Subcutaneous adipose tissue (tissue), 4 donors: Measurements from ENCODE around the gene SRI. TPM values are rescaled to one million over a fixed set of nuclear protein-coding genes. Genes with fewer than 3 reads are reported as not detected.

Experiments
- CTCF ChIP-seq: fragments of 450-650 bp; IDR thresholded peaks from one replicate; pipeline ENCODE4 v1.5.1; 2016; ENCODE audit warnings: low read depth, mild to moderate bottlenecking, control low read depth, antibody characterized with exemption, moderate library complexity
- total RNA-seq, 4 donors: library from RNA; depleted of rRNA; stranded (reverse); fragments of >200 nt; gene quantifications; one replicate each; pipeline ENCODE4 v1.1.0, GENCODE V29; 2016

Gene SRI
- total RNA-seq, 4 donors from 2014 or later = 59.7 to 125 (median 101) TPM

DNA sequence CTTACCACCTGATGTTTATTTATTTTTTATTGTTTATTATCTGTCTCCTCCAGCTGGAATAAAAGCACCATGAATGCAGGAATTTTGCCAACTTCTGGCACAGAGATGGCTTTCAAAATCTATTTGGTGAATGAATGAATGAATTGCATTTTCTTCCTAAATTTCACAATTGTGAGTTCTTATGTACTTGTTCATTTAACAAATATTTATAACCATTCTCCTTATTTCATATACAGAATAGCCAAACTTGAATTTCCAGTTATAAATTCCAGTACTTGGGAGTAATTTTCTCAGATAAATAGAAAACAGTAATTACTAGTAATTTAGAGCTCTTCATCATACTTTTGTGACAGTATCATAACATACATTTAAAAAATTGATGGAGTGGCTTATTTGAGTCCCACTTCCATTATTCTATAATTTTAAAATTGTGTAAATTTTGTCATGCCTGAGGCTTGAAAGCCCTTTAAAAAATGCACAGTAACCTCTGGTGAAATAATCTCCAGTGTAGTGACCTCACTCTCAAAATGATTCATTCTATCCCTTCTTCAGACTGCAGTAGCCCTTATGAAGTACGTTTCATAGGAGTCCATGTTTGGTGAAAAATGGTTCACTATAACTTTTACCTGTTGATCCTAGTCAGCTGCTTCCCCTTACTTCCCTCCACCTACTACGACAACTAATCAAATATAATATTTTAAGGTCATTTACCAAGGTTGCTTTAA, 40.0 kb upstream of the SRI start:
- no peak for TF ChIP-seq CTCF

- TF ChIP-seq CTCF = no peak
These were observed 37.1 kb upstream of the SRI start for GRCh38 chr7:88256906-88257305.

- TF ChIP-seq CTCF = no peak
These were observed 35.0 kb upstream of the SRI start for GRCh38 chr7:88254721-88255424.

GRCh38 chr7:88253640-88254039, 33.8 kb upstream of the SRI start:
- no peak for TF ChIP-seq CTCF

DNA sequence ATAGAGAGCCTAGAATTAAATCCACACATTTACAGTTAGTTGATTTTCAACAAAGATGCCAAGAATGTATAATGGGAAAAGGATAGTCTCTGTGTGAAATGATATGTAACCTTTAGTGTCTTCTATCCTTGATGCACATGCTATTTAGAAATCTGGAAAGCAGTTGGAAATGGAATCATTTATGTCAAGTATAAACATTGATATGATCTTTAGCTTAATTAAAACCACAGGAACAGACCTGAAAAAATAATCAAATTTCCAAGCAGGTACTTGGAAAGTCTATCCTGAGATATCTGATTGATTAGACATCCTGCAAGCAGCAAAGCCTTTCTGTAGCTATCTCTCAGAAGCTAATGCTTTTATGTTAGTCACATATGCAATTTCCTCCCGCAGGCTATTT, 24.4 kb upstream of the SRI start:
- TF ChIP-seq CTCF = no peak

DNA sequence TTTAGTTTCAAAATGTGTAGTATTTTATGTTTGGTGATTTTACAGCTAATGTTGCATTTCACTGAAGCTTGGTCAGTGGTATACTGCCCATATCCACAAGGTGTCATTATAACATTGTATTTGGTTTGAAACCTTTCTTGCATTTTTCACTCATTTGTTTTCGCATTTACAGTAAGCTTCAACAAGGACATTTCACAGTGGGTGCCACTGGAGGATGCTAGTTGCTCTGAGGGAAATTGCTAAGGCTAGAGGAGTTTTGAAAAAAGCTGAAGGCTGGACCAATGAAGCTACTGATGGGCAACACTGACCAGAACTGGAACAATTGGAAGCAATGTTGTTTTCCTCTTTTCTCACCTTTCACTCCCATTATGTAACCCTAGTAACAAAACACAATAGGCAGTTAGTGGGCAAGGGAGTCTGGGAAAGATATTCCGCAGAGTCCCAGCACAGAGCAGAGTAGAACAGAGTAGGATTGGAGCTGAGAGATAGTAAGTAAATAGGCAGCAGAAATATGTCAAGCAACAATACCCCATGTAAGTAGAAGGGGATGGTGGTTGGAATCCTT, 23.6 kb upstream of the SRI start:
- TF ChIP-seq CTCF = no peak

- no peak for TF ChIP-seq CTCF
These were observed 20.0 kb upstream of the SRI start for GRCh38 chr7:88239852-88240251.
